H1 (cell line): ENCODE data around the gene HSPA4.

ENCODE experiments used
- BRCA1 ChIP-seq: IDR thresholded peaks from 2 replicates; pipeline ENCODE4 v1.6.1; 2012; ENCODE audit warnings: low read depth, low read length, improper control_type of control experiment
- CEBPB ChIP-seq: IDR thresholded peaks from 2 replicates; pipeline ENCODE4 v1.6.1; 2012; ENCODE audit warnings: low read depth, low read length
- CTCF ChIP-seq, 3 experiments: IDR thresholded peaks; 1 replicate in 2 of 3; 2 replicates in 1 of 3; pipeline versions ENCODE4 v1.5.1 to v1.6.1; 2011; ENCODE audit warnings: low read length in 3 of 3, mild to moderate bottlenecking in 3 of 3, inconsistent platforms in 2 of 3, low read depth in 1 of 3, moderate library complexity in 1 of 3; ENCODE audit not compliant: insufficient read depth in 1 of 3; ENCODE audit errors: control extremely low read depth in 1 of 3
- EP300 ChIP-seq, 2 experiments: IDR thresholded peaks; 1 replicate in 1 of 2; 2 replicates in 1 of 2; pipeline ENCODE4 v1.6.1; 2011 to 2012; ENCODE audit warnings: low read depth in 2 of 2, low read length in 2 of 2, mild to moderate bottlenecking in 2 of 2, borderline replicate concordance in 1 of 2, inconsistent platforms in 1 of 2, moderate library complexity in 1 of 2
- EZH2 ChIP-seq: fragments of 200-600 bp; sonication (generic); IDR thresholded peaks from 2 replicates; pipeline ENCODE4 v1.7.1; 2012; ENCODE audit warnings: low read depth, mild to moderate bottlenecking, moderate library complexity, low read length, inconsistent platforms; ENCODE audit not compliant: severe bottlenecking
- POLR2A ChIP-seq, 2 experiments: IDR thresholded peaks; 1 replicate in 1 of 2; 2 replicates in 1 of 2; pipeline ENCODE4 v1.6.1; 2011; ENCODE audit warnings: low read depth in 2 of 2, low read length in 2 of 2, mild to moderate bottlenecking in 2 of 2; ENCODE audit errors: control extremely low read depth in 1 of 2
- POLR2AphosphoS5 ChIP-seq: IDR thresholded peaks from 2 replicates; pipeline ENCODE4 v1.6.1; 2011; ENCODE audit warnings: low read depth, low read length
- TAF7 ChIP-seq: optimal IDR thresholded peaks from 2 replicates; pipeline ENCODE3; 2011; ENCODE audit warnings: low read depth, mild to moderate bottlenecking, inconsistent platforms, low read length, moderate library complexity, borderline replicate concordance

DNA sequence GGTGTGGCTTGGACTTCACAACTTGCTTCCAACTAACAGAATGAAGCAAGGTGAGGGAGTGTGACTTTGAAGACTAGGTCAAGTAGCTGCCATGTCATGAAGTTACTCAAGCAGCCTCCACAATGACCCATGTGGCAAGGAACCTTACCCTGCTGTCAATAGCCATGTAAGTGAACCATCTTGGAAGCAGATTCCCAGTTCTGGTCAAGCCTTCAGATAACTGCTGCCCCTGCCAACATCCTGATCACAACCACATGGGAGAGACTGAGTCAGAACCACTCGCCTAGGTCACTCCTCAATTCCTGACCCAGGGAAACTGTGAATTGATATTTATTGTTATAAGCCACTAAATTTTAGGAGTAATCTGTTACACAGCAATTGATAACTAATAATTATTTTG lies 36.3 kb upstream of the HSPA4 start:
- no peak for TF ChIP-seq CTCF (IDR thresholded peaks at IDR 0.05; ENCODE audit: control extremely low read depth in 1 of 3, insufficient read depth in 1 of 3, low read depth in 1 of 3, low read length in 3 of 3)
- TF ChIP-seq BRCA1: no peak
- no peak for TF ChIP-seq CEBPB
- TF ChIP-seq EZH2: no peak
- no peak for TF ChIP-seq POLR2AphosphoS5
- TF ChIP-seq TAF7: no peak
- no peak for TF ChIP-seq EP300 (IDR thresholded peaks at IDR 0.05; ENCODE audit: borderline replicate concordance in 1 of 2, low read depth in 2 of 2, low read length in 2 of 2)
- no peak for TF ChIP-seq POLR2A (IDR thresholded peaks at IDR 0.05; ENCODE audit: control extremely low read depth in 1 of 2, low read depth in 2 of 2, low read length in 2 of 2)
